Esophagus mucosa (tissue), 1 donor: Measurements from ENCODE around the gene HCFC1. TPM values are rescaled to one million over a fixed set of nuclear protein-coding genes. Genes with fewer than 3 reads are reported as not detected.
A peak's percentile ranks its signal among the peaks of the same experiment; 100 is the strongest.

Source experiments
- ATAC-seq: fragments of 200-7000 bp; cut with Tn5 transposase; one replicate; pipeline ENCODE4 v1.9.1; 2020
- total RNA-seq: library from RNA; stranded (reverse); gene quantifications from one replicate; pipeline ENCODE4 v1.2.4, GENCODE V29; 2023
- donor health status: DM: yes; HTN: yes; CAD: no.

Gene HCFC1
- 33.0 TPM for total RNA-seq

DNA sequence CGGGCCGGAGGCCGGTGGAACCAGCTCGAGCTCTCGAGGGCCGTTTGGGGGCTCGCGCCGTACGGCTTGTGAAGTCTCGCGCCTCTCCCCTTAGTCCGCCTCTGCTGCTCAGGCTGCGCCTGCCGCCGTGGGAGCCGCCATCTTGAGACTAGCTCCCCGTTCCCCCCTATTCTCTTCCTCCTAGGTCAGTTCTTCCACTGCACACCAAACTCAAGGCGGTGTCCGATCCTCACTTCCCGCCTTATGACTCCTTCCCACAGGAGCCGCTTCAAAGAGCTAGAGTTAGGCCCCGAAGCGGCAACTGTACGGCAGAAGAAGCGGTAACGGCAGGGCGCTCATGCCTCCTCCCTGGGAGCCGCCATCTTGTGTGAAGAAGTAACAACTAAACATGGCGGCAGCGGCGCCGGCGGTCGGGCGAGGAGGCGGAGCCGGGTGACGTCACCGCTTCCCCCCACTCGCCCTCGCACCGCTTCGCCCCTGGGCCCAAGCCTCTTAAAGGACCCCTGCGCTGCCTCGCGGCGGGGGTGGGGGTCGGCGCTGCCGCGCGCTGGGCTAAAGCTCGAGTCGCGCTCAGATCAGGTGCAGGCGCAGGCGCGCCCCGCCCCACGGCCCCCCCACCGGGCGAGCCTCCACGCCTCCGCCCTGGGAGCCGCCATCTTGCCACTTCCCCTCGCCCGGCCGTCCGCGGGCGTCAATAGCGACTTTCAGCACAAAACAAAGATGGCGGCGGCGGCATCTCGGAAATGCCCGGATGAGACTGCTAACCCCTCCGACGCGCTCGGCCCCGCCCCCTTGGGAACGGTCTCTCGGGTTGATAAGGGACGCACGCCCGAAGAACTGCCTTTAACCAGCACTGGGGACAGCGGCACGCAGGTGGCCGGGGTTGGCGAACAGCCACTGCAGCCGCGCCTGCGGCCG is at the start of gene HCFC1:
TSS of gene HCFC1 (minus strand) at position 369 of the 918 bp plus-strand sequence. CDS start 978 bp downstream, outside the sequence.
- ATAC-seq: peak; percentile 70

GRCh38 chrX:154021131-154021611 is 49.6 kb upstream of the HCFC1 start:
- ATAC-seq: peak; percentile 39

GRCh38 chrX:154020536-154021115 is 49.0 kb upstream of the HCFC1 start:
- no peak for ATAC-seq

DNA sequence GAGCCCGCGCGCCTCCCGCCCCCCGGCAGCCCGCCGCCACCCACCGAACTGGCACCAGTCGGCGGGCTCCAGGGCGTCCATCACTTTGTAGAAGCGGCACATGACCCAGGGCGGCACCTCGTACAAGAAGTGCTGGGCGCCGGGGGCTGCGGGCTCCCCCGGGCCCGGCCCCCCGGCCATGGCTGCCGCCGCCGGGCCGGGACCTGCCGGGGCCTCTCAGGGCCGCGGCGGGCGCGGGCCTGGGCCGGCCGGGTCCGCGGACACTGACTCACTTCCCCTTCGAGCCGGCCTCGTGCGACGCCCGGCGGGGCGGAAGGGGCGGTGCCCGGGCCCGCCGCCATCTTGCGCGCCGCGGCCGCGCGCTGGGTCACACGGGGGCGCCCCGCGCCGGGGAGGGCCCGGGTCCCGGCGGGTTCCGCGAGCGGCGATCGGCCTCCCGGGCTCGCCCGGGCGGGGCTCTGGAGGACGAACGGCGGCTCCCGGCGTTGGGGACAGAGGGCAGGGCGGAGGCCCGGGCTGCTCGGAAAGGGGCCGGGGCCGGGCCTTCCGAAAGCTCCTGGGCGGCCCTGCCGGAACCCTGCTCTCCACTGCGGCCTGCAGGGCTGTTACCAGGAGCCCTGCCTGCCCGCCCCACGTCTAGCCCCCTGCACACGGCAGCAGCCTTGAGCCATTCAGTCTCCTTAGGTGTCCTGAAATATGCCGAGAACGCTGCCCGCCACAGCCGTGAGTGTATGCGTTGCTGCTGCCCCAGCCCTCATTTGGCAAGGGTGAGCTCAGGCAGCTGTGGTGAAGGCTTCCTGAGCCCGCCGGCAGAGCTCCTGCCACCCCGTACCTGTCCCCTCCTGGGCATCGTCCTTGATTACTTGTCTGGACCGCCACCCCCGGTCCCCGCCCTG is 48.3 kb upstream of the HCFC1 start, which contains the start of gene IRAK1:
TSS of gene IRAK1 (minus strand) at position 270 of the 896 bp plus-strand sequence. CDS start at position 180, 90 bp downstream.
- ATAC-seq: peak; percentile 76

- ATAC-seq: peak; percentile 9
Observed at GRCh38 chrX:154019061-154019621, 47.5 kb upstream of the HCFC1 start.

DNA sequence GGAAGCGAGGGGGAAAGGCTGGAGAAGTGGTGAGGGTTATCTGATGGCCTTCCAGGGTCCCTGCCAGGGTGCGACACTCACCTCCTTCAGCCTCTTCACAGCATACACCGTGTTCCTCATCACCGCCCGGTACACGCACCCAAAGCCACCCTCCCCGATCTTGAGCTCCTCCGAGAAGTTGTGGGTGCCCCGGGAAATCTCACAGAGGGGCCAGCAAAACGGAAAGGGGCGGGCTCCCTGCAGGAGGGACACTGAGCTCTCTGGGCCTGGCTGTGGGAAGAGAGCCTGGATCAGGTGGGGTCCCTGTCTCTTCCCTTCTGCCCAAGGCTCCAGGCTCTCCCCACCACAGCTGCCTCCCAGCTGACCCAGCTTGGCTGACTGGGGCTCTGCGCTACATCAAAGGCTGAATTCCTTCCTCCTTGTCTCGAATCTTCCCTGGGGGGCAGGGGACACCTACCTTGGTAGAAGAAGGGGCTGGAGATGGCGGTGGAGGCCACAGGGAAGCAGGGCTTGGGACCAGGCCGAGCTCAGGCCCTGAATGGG is 47.0 kb upstream of the HCFC1 start:
- no peak for ATAC-seq

DNA sequence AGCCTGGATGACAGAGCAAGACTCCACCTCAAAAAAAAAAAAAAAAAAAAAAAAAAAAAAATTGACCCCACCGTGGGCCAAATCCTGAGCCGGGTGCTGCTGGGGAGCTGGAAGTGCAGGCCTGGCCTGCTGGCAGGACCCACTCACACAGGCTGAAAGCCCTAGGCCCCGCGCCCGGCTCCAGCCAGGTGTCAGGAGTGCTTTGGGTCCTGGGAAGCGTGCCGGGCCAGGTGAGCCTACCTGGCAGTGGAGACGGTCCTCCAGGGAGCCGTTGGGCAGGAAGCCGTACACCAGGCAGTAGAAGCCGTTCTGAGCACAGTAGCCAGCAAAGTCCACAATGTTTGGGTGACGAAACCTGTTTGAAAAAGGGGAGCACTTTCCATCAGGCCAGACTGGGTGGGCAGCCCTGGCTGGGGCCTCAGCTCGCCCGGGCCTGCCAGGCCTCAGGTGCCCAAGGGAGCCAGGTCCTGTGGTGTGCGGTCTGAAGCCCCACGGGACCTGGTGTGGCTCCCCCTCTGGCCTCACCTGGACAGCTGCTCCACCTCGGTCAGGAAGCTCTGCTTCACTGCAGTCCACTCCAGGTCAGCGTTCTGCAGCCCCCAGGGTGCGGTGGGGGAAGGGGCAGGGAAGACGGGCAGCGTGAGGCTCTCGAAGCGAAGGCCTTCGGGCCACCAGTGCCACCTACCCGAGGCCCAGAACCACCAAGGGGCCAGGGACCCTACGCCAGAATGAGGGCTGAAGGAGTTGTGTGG is 46.3 kb upstream of the HCFC1 start:
- ATAC-seq: peak; percentile 6

DNA sequence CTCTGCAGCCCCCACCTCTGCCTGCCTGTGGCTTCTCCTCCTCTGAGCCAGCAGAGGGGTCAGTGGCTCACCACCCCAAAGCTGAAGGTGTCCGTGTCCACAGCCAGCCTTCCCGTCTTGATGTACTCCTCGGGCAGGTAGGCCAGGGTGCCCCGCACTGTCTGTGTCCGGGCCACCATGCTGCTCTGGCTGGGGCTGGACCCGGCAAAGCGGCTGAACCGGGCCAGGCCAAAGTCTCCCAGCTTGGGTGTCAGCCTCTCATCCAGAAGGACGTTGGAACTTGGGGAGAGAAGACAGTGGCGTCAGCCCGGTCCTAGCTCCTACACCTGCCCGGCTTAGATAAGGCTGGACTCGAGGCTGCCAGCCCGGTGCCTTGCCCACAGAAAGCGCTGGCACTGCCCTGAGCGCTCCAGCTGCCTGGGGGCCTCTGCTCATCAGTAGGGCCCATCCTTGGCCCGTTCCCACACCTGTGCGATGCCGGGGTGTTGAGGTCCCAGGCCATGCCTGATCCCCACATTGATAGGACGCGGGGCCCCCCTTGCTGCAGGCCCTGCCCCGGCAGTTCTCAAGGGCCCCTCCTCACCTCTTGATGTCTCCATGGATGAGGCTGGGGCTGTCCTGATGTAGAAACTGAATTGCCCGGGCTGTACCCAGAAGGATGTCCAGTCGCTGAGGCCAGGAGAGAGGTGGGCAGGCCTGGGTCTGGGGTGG is 44.9 kb upstream of the HCFC1 start:
- ATAC-seq: no peak

GRCh38 chrX:154015581-154016264 is 44.1 kb upstream of the HCFC1 start:
- no peak for ATAC-seq

GRCh38 chrX:154014429-154015380 is 43.1 kb upstream of the HCFC1 start:
- ATAC-seq: no peak

- peak; percentile 37 for ATAC-seq
Observed at GRCh38 chrX:154013614-154014360, 42.2 kb upstream of the HCFC1 start.

DNA sequence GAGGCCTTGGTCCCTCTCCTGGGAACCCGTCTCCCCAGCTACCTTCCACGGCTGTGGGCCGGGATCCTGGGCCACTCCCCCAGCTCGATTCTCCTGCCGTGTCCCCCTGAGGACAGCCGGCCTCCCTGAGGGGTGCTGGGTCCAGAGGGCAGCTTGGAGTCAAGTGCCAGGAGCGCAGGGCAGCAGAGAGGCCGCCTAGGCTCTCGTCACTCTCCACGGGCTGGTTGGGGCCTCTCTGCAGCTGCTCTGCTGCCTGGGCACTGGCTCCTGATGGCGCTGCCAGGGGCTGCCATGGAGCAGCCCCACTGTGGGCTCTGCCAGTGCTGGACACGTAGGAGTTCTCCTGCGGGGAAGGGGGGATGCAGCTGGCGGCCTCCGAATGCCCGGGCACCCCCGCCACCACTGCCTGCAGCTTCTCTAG is 41.4 kb upstream of the HCFC1 start:
- no peak for ATAC-seq

DNA sequence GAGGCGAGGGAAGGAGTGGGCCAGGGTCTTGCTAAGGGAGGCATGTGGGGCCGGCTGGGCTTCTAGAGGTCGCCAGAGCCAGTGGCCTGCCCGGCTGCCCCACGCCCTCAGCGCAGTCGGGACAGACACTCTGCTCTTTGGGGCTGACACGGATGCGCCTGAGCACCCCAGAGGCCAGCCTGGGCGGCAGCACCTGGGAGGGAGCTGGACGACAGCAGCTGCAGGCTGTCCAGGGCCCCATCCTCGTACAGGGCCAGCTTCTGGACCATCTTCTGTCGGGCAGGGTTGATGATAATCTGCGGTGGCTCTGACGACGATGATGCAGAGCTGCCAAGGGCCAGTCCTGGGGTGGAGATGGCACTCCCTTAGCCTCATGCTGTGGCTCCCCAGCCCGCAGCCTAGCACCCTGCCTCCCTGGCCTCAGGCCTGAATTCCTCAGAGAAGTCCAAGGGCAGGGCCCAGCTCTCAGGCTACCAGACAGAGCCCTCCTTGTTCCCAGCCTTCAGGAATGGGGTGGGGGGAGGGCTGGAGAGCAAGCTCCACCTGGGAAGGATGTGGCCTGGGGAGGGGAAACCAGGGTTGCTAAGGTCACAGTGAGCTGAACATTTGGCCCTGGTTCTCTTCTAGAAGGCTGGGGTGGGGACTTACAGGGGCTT is 40.8 kb upstream of the HCFC1 start:
- ATAC-seq: peak; percentile 12

DNA sequence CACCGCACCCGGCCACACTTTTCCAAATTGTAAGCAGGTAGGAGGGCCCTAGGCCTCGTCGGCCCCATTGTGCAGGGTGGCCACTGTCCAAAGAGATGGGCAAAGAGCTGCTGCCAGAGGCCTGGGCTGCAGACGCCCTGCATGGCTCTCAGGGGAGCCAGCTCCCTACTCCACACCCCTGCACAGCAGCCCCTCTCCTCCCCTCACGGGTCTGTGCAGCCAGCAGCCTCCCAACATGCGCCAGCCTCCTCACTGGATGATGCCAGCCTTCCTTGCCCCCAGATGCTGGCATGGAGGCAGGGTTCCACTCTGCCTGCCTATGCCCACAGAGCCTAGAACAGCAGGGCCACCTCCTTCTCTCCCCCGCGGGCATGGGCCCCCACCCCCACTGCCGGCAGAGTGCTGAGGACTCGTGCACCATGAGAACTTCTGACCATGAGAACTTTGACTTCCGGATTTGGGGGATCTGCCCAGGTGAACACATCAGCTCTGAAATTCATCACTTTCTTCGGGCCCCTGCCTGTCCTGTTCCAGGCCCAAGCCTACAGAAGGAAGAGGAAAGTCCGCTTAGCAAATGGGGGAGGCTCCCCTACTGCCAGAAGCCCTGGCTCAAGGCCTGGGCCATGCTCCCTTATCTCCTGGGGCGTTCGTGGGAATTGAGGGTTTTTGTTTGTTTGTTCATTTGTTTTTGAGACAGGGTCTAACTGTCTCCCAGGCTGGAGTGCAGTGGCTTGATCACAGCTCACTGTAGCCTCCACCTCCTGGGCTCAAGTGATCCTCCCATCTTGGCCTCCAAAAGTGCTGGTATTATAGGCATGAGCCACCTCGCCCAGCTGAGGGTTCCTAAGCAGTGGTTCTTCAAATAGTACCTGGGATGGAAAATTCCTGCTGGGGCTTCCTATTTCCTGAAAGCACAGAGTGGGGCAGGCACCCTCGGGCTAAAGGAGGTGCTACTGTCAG is 40.0 kb upstream of the HCFC1 start:
- ATAC-seq: no peak

DNA sequence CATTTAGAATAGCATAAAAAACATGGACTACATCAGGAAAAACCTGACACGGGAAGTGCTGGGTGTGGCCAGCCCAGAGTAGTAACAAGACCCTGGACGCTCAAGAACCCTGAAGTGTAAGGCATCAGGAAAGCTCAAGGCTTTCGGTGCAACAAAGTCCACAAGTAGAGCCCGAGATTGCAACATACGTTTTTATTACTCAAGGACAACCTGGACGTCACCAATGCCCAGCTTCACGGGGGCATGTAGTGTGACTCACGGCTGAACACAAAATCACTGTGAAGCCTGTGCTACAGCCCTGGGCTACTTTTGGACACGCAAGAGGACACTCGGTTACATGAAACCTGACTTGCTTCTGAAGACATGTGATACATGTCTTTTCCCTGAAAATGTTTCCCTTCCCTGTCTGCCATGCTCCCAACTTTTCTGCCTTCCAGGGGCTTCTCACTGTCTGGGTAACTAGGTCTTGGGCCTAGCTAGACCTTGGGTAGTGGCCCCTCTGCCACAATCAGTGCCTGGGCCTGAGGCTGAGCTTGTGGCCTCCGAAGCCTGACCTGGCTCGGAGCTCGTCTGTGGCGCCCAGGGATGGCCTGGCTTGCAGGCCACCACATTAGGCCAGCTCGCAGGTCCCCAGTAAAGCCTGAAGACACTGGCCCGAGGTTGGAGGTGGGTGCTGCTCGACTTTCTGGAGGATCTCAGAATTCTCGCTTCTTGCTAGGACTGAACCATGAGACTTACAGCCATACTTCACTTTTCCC is 38.9 kb upstream of the HCFC1 start:
- ATAC-seq: peak; percentile 54
